Tibial nerve (tissue), 3 donors: ENCODE data around the gene KIRREL2.

Experiments used
- CTCF ChIP-seq, 5 experiments: fragments of 200-600 bp in 3 of 5; fragments of 450-650 bp in 2 of 5; sonication (generic) in 3 of 5; IDR thresholded peaks; one replicate each; pipeline ENCODE4 v1.5.1; 2016 to 2019; ENCODE audit warnings: antibody characterized with exemption in 5 of 5, mild to moderate bottlenecking in 3 of 5, moderate library complexity in 2 of 5
- POLR2A ChIP-seq, 2 donors: fragments of 450-650 bp; IDR thresholded peaks; one replicate each; pipeline ENCODE4 v1.6.1; 2017; ENCODE audit warnings: antibody characterized with exemption in 2 of 2, mild to moderate bottlenecking in 2 of 2, moderate library complexity in 2 of 2

- TF ChIP-seq CTCF (IDR thresholded peaks at IDR 0.05) (no peak), POLR2A (IDR thresholded peaks at IDR 0.05) (no peak)
Measured at GRCh38 chr19:35843676-35844481, 12.8 kb upstream of the KIRREL2 start.
